GM19463 (cell line): ENCODE results near the gene CNGA2.

Experiments used
- ATAC-seq: cut with Tn5 transposase; IDR thresholded peaks from one replicate; pipeline ENCODE4 v1.9.1; 2021; ENCODE audit warnings: mild to moderate bottlenecking, moderate library complexity; ENCODE audit not compliant: unreplicated experiment

Gene CNGA2

DNA sequence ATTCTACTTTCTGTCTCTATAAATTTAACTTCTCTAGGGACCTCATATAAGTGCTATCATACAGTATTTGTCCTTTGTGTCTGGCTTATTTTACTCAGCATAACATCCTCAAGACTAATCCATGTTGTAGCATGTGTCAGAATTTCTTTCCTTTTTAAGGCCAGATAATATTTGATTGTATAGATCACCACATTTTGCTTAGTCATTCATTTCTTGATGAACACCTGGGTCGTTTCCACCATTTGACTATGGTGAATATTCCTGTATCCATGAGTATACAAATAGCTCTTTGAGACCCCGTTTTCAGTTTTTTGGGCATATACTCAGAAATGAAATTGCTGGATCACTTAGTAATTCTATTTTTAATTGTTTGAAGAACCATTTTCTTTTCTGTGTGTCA is 12.0 kb downstream of the CNGA2 start:
- ATAC-seq = no peak

DNA sequence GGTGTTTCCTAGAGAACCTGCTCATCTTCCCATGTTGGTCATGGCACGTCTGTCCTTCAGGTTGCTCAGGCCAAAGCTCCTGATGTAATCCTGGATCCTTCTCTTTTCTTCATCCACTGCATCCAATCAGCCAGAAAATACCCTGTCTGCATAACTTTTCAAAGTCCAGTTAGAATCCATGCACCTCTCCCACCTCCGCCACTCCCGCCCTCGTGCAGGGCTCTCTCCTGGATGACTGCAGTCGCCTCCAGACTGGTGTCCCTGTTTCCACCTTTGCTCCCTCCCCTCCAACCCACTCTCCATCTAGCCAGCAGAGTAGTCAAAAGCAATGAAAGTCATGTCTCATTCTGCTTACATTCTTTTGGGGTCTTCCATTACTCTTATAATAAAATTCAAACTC is 16.0 kb downstream of the CNGA2 start:
- ATAC-seq = no peak

DNA sequence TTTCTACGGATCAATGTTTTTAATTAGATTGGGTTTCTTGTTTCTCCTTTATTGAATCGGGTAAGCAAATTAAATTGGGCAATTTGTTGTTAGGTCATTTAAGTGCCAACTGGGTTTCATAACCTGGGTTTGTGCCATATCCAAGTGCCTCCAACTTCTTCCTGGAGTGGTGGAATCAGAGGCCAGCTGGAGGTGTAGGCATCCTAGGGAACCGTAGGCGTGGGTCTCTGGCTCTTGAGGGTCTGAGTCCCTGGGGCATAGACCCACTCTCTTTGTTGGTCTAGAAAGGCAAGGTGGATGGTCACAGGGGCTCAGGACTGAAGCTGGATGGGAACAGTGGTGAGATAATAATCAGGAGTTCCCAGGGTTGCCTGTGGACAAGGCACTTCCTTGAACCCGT is 18.3 kb downstream of the CNGA2 start:
- no peak for ATAC-seq

DNA sequence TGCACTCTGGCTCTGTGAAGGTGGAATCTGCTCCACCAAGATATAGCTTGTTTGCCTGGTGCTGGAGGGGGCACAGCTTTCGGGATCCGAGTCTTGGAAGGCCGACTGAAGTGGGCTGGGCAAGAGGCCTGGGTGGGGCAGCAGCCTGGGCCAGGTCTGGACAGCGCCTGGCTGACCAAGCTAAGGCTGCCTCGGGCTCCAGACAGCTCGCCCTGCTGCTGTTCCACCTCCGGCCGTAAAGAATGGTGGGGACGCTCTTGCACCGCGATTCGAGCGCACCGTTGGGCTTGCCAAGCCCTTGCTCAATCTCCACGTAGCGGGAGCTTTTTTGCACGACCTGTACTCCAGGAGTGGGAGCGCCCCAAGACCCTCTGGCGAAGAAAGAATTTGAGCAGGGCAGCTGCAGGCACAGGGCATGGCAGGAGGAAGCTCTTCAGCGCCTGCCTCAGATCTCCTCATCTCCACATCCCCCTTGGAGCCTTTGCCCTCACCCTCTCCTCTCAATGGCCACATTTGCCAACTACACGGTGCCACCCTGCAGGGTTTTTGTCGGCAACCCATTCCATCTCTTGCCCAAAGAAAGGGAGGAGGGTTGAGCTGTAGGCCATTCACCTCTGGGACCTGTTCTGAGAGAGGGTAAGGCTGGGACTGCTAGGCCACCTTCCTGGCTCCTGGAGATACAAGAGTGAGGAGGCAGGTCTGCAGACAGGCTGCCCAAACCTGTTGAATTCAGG is 18.9 kb downstream of the CNGA2 start:
- peak; percentile 91 for ATAC-seq

DNA sequence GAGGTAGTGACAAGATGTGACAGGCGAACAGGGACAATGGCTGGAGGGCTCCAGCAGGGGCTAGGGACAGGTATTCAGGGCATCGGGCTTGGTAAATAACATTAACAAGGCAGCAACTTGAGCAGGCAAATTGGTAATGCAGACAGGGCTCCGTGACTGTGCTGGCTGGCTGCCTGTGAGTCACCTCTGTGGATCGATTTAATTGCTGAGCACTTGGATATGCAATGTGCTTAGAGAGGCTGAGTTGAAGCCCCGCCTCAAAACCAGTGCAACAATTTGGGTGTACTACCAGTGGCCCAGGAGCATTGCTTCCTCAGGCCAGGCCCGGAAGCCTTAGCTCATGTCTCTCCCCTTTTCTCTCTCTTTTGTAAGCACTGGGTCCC is 19.5 kb downstream of the CNGA2 start:
- no peak for ATAC-seq

DNA sequence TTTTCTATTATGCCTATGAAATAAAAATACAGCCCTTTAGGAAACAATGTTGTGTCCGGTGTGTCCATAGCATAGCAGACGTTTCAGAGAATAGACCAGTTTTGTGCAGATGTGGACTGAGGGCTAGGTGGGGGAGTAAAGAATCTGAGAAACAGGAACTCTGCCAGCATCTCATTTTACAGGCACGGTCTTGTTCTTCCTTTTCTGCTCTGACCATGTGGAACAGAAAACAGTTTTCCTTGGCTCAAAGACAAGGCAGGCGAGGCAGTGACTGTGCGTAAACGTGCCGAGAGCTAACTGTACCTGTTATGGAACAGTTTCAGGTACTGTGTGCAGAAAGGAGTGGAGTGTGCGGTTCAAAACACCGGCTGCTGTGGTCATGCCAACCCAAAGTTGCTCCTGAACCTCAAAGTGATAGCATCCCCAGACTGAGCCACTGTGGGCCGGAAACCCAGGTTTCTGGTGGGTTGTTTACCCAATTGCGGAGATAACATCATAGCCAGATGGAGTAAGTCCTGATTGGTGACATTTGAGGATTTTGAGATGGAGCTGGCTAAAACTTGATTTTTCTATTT is 20.2 kb downstream of the CNGA2 start:
- no peak for ATAC-seq

DNA sequence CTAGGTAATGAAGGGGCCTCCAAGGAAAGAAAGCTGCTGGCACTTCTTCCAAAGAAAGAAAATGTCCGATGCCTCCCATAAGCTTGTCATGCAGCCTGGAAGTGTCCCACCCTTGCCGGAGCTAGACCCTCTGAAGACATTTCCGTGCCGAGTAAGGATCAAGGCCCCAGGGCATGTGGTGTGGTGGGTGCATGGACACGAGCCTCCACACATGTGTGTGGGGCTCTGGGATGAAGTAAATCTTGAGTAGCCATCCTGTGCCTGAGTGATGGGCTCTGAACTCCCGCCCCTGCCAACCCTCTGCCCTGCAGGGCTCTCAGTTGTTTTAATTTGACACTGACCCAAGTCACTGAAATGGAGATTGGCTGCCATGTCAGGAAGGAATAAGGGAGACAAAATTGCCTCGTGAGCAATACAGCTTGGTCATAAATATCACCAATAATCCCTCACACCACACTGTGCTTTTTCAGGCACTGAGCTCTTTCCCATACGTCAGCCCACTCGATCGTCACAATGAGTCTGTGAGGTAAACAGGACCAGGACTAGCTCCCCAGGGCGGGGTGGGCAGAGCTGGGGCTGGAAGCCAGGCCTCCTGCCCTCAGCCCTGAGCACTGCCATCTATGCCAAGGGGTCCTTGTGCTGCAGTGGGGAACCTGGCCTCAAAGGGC is 24.6 kb downstream of the CNGA2 start:
- no peak for ATAC-seq

DNA sequence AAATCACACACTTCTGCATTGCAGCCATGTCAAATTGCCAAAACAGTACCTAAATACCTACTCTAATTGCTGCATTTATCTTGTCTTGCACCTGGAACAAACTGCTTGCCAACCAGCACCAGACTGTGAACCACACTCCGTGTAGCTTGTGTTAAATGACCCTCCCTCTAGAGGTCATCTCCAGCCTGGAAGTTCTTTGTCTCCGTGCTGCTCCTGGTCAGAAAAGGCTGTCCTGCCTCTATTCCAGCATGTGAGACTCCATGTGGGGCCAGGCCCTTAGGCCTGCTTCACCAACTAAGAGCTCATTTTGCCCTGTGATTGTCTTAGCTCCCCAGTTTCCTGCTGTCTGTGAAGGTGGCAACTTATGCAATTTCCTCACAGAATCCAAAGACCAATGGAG is 28.3 kb downstream of the CNGA2 start:
- ATAC-seq = no peak

DNA sequence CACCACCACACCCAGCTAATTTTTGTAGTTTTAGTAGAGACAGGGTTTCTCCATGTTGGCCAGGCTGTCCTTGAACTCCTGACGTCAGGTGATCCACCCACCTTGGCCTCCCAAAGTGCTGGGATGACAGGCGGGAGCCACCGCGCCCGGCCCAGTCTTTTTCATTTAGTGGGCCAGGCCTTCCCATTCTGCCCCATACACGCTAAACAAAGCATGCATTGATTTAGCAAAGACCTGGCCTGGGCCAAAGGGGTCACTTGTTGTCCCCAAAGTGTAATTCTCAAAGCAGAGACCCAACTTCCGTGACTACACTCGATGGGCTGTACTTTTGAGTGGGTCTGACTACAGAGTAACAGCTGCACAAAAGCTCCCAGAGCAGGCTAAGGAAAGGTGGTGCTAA is 29.2 kb downstream of the CNGA2 start:
- no peak for ATAC-seq

DNA sequence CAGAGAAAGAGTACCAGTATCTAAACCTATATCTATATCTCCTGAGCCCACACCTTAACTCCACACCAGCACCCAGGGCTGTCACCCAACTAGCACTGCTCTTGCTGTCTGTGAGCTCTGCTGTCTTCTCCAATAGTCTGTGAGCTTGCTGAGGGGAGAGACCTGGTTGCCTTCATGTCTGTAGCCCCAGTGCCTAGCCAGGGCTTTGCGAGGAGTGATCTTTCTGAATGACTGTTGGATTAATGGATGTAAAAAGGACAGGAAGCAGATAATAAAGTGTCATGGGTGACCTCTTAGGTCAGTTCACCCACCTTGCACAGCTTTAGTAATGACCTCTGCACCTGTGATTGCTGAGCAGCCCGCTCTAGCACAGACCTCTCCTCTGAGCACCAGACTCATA is 30.5 kb downstream of the CNGA2 start:
- no peak for ATAC-seq

DNA sequence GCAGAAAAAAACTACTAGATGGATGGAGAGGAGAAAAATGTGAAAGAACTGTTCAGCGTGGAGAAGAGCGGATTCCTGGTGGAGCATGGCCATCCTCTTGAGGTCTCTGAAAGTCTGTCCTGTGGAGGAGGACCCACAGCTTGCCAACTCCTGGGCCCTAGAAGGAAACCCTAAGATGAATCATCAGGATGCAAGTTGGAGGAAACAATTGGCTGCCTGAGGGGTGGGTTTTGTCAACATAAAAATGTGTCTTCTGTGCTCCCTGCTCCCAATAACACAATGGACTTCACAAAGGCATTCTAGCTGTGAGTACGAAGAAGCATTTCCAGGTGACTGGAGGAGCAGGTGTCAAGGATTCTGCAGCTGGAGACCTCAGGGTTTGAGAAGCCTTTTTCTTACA is 37.2 kb downstream of the CNGA2 start:
- ATAC-seq = no peak

DNA sequence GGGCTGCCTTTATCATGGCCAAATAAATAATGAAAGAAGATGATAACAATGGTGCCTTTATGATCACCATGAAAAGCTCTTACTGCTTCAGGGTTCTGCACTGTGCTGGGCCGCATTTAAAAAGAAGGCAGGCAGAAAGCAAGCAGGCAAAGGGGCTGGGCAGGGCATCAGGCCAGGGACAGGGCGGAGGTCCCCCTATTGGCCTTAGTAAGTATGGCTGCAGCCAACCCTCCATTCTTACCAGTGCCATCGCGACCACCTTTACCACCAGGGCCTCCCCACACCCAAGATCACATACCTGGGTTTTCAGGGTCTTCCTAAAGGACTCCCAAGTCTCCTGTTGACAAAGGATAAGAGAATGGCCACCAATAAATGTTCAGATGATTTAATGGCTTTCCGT is 38.9 kb downstream of the CNGA2 start:
- no peak for ATAC-seq

DNA sequence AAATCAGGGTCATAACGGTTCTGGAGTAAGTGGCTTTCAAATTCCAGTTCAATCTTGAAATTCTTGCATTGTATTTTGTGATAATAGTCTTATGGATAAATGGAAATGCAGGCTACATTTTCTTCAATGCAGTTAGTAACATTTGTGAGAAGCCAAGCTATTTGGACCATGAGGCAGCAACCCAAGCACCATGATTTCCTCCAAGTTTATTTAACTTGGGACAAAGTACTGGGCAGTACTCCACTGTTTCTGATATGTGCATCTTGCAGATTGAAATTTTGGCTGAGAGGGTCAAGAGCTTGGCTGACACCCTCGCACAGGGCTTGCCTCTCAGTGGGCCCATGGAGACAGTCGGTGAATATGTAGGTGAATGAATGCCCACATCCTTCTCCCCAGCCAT is 39.9 kb downstream of the CNGA2 start:
- ATAC-seq = no peak

DNA sequence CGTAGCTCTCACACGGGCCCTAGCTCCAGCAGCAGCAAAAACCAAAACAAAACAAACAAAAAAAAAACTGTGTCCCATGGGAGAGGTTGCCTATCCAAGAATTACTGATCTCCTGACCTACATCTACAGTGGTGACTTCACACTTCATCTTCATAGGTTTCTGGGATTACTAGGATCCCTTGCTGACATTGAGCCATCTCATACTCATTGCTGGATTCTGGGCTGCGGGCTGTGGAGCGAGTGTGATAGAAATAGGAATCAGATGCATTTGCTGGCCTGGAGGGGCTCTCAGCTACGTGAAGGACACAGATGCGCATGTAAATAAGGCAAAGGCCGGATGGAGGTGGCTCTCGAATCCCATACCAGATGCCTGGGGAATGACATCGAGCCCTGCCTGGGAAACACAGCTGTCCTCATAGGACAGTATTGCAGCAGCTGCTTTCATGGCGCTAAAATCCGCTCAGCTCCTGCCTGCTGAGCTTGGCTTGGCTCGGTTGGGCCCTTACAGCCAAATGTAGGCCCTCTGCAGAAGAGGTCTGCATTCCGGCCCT is 41.7 kb downstream of the CNGA2 start:
- no peak for ATAC-seq

DNA sequence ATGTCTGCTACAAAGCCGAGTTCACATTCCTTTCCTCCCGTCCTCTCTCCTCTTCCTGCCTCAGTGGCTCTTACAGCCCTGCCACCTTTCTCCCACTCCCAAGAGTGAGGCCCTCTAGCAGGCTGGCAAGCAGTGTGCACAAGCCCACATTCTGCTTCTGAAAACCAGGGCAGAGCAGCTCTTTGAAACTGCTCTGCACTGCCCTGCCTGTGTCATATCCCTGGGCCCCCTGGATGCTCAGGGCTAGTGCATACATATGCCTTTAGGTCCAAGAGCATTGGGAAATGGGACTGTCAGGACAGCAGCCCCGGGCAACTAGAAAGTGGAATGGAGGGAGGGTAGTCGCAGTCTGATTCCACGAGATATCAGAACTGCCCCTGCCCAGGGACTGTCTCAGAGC is 42.4 kb downstream of the CNGA2 start:
- no peak for ATAC-seq

DNA sequence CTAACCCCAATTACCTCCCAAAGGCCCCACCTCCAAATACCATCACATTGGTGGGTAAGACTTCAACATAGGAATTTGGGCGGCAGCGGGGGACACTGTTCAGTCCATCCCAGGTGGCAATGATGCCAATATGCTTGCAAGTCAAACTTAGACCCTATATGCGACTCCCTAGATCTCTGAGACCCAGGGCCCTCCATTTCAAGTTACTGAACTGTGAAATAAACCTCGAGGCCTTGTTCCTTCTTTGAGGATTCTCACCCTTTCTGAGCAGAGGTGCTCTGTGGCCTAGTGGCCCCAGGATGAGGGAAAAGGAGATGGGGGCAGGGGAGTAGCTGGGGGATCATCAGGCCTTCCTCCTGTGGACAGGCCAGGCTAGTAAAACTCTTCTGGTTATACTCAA is 44.7 kb downstream of the CNGA2 start:
- no peak for ATAC-seq

DNA sequence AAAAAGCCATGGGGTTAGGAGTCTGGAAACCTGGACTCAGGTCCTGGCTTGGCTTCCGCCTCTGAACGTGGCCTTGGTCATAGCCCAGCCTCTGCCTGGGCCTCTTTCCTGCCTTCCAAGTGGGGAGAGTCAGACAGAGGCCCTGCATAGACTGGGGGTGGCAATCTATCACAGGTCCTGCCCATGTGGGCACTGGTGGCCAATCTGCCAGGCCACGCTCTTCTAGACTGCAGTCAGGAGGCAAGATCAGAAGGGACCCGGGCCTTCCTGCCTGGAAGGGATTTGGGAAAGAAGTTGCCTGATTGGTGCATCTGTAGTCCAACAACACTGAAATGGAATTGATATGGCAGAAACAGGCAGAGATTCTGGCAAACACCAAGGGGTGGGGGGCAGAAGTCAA is 46.1 kb downstream of the CNGA2 start:
- ATAC-seq = no peak

DNA sequence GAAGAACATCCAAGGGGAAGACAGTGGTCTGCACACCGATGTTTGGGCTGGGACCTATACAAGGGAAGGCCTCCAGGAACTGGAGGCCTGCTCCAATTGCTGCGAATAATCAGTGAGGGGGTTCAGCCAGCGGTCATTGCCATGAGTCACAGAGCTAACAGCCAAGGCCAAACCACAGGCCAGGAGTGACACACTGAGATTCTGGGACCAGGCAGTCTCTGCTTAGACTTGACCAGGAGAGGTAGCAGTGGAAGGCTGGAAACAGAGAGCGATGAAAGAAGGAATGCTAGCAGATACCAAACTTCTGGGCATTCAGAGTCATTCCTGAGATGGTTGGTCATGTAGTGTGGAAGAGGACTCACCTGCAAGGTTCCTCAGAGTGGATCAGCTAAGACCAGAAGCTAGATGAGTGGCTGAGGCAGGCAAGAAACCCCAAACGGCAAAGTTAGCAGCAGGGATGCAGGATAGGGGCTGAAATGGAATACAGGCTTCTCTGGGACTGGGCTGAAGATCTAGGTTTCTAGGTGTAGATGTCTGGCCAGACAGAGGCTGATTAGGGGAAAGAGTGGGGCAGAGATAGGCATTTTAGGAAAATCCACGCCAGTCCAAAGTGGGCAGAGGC is 54.7 kb downstream of the CNGA2 start:
- no peak for ATAC-seq

DNA sequence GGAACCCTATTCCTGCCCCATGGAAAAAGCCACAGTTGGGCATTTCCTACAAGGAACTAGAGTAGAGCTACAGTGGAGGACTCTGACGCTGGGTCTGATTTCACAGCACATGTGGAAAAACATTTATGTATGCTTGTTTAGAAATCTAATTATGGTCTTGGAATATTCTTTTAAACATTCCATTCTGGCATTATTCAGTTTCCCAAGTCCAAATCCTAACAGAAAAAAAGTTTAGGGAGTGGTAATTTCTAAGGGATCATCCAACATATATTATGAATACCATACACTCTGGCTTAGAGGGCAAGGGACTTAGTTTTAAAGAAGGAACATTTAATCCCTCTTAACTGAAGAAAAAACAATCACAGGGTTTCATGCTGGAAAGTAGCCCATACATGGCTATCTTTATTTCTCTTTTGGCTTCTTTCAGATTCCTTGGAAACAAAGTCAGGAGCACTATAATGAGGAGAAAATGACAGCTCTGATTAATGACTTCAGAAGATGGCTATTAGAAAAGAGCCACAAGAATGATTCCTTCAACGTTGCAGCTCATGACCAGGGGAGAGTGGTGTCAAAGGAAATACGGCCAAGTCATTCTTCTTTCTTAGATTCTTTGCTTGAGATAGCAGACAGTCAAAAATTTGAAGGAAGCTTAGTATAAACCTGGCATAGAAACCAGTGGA is 56.1 kb downstream of the CNGA2 start:
- no peak for ATAC-seq

DNA sequence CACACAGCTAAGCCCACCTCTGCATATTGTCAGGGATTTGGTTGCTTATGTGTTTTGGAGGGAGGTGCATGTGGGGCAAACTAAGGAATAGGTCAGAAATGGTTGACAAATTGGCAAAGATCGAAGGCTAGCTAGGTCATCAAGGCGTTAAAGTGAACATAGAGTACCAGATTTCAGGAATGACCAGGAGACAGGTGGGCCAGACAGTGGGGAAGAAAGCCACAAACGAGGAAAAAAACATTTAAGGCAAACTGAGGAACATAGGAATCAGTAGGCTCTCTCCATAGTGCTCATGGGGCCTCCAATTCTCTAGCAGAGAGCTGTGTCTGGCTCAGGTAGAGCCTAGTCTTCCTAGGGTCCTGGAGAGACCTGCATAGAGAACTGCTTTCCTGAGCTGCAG is 57.4 kb downstream of the CNGA2 start:
- no peak for ATAC-seq

DNA sequence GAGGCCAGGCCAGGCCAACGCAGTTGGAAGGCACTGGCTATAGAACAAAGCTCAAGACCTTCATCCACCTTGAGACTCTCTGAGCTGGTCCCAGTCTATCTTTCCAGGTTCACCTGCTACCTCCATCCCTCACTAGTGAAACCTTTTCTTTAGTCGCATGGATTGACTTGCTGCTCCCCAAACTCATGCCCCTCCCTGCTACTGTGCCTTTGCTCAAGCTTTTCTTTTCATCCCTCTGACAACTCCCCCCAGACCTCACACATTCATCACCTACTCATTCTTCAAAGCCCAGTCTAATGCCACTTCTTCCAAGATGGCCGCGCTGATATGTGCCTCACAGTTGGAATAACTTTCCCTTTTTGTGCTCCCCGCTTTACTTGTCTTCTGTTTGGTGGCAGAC is 58.0 kb downstream of the CNGA2 start:
- no peak for ATAC-seq
